Astrocyte (in vitro differentiated cells and primary cell): ENCODE results near the gene UQCC5. TPM values are rescaled to one million over a fixed set of nuclear protein-coding genes. Genes with fewer than 3 reads are reported as not detected.

Experiments used
- DNase-seq: peaks from one replicate; pipeline ENCODE4 v3.0.0-alpha.2; 2010; ENCODE audit warnings: low read depth
- FAIRE-seq: peaks from 2 replicates; lab custom pipeline; 2011; peaks lifted over from hg19 to GRCh38; lab: Jason Lieb, UNC
- H2AFZ ChIP-seq: 2 replicates; pipeline ENCODE4 v1.6.0; 2012; ENCODE audit warnings: low read depth, low read length, inconsistent platforms
- H3K27ac ChIP-seq: 2 replicates; pipeline ENCODE4 v1.5.1; 2011; ENCODE audit warnings: low read depth, low read length, inconsistent platforms
- H3K27me3 ChIP-seq: 2 replicates; pipeline ENCODE4 v1.6.0; 2011; ENCODE audit warnings: low read length, inconsistent platforms; ENCODE audit not compliant: insufficient read depth
- H3K36me3 ChIP-seq: 2 replicates; pipeline ENCODE4 v1.5.1; 2011; ENCODE audit warnings: low read length, inconsistent platforms; ENCODE audit not compliant: insufficient read depth
- H3K4me1 ChIP-seq: 2 replicates; pipeline ENCODE4 v1.5.1; 2011; ENCODE audit warnings: low read length, inconsistent platforms; ENCODE audit not compliant: insufficient read depth
- H3K4me2 ChIP-seq: 2 replicates; pipeline ENCODE4 v1.6.0; 2012; ENCODE audit warnings: low read length, inconsistent platforms
- H3K4me3 ChIP-seq: 2 replicates; pipeline ENCODE4 v1.5.1; 2011; ENCODE audit warnings: low read depth, mild to moderate bottlenecking, low read length, inconsistent platforms; ENCODE audit not compliant: insufficient read depth
- H3K79me2 ChIP-seq: 2 replicates; pipeline ENCODE4 v1.6.0; 2012; ENCODE audit warnings: mild to moderate bottlenecking, low read length, inconsistent platforms; ENCODE audit not compliant: insufficient read depth
- H3K9ac ChIP-seq: 2 replicates; pipeline ENCODE4 v1.6.0; 2012; ENCODE audit warnings: mild to moderate bottlenecking, low read length, inconsistent platforms
- H3K9me3 ChIP-seq: 2 replicates; pipeline ENCODE4 v1.5.1; 2012; ENCODE audit warnings: low read depth, mild to moderate bottlenecking, low read length, inconsistent platforms; ENCODE audit not compliant: insufficient read depth
- H4K20me1 ChIP-seq: 2 replicates; pipeline ENCODE4 v1.6.0; 2012; ENCODE audit warnings: low read length, inconsistent platforms; ENCODE audit not compliant: insufficient read depth
- H3K27ac Mint-ChIP-seq: one replicate; pipeline ENCODE4 v1.8.0; 2021; ENCODE audit warnings: mild to moderate bottlenecking, mixed read lengths; ENCODE audit not compliant: unreplicated experiment
- H3K27me3 Mint-ChIP-seq: one replicate; pipeline ENCODE4 v1.8.0; 2021; ENCODE audit warnings: low read depth, mixed read lengths; ENCODE audit not compliant: unreplicated experiment
- H3K36me3 Mint-ChIP-seq: one replicate; pipeline ENCODE4 v1.8.0; 2021; ENCODE audit warnings: low read depth, mixed read lengths; ENCODE audit not compliant: unreplicated experiment
- H3K4me1 Mint-ChIP-seq: one replicate; pipeline ENCODE4 v1.8.0; 2021; ENCODE audit warnings: low read depth, mixed read lengths; ENCODE audit not compliant: unreplicated experiment
- H3K4me3 Mint-ChIP-seq: one replicate; pipeline ENCODE4 v1.8.0; 2021; ENCODE audit warnings: mild to moderate bottlenecking, moderate library complexity, mixed read lengths; ENCODE audit not compliant: unreplicated experiment
- H3K9me3 Mint-ChIP-seq: one replicate; pipeline ENCODE4 v1.8.0; 2021; ENCODE audit warnings: mild to moderate bottlenecking, mixed read lengths; ENCODE audit not compliant: unreplicated experiment
- EZH2 ChIP-seq: IDR thresholded peaks from 2 replicates; pipeline ENCODE4 v1.6.1; 2012; ENCODE audit warnings: mild to moderate bottlenecking, low read length, inconsistent platforms; ENCODE audit not compliant: insufficient read depth
- total RNA-seq: library from RNA; stranded (reverse); gene quantifications from 2 replicates; pipeline ENCODE4 v1.2.1, GENCODE V29; 2021
- TF ChIP-seq, protein P1 (sequence below): IDR thresholded peaks from 2 replicates; pipeline ENCODE4 v1.5.1; 2011; ENCODE audit warnings: low read depth, mild to moderate bottlenecking, inconsistent platforms, low read length, moderate library complexity; ENCODE audit not compliant: insufficient read depth

Gene UQCC5
- total RNA-seq, 1 donor from 2014 or later = 22.9 TPM

GRCh38 chr3:52533623-52534280 lies 2.7 kb upstream of the UQCC5 start, which contains the start of gene NT5DC2:
Gene NT5DC2 (minus strand): TSS chr3:52533857. CDS start chr3:52533737, 120 bp downstream.
- Histone ChIP-seq H3K4me2 (peak within 1 kb of the TSS; percentile 92), H3K4me3 (peak within 1 kb of the TSS; percentile 68), H3K9me3 (no peaks in the 10 kb centered on the region), H2AFZ (peak within 1 kb of the TSS; percentile 44), H3K27ac (peak within 1 kb of the TSS; percentile 70), H3K9ac (peak within 1 kb of the TSS; percentile 82), H3K4me1 (peaks cover 60% of the 10 kb centered on the region), H3K79me2 (peaks cover 77% of the 10 kb centered on the region), H3K36me3 (peaks cover 3% of the 10 kb centered on the region), H4K20me1 (peaks cover 54% of the 10 kb centered on the region), H3K27me3 (no peaks in the 10 kb centered on the region)
- Mint-ChIP-seq H3K9me3 (no peaks in the 10 kb centered on the region), H3K4me3 (peak within 1 kb of the TSS; percentile 88), H3K36me3 (peaks cover 10% of the 10 kb centered on the region), H3K27ac (peak within 1 kb of the TSS; percentile 92), H3K27me3 (no peaks in the 10 kb centered on the region), H3K4me1 (peaks cover 19% of the 10 kb centered on the region)
- TF ChIP-seq, protein P1, sequence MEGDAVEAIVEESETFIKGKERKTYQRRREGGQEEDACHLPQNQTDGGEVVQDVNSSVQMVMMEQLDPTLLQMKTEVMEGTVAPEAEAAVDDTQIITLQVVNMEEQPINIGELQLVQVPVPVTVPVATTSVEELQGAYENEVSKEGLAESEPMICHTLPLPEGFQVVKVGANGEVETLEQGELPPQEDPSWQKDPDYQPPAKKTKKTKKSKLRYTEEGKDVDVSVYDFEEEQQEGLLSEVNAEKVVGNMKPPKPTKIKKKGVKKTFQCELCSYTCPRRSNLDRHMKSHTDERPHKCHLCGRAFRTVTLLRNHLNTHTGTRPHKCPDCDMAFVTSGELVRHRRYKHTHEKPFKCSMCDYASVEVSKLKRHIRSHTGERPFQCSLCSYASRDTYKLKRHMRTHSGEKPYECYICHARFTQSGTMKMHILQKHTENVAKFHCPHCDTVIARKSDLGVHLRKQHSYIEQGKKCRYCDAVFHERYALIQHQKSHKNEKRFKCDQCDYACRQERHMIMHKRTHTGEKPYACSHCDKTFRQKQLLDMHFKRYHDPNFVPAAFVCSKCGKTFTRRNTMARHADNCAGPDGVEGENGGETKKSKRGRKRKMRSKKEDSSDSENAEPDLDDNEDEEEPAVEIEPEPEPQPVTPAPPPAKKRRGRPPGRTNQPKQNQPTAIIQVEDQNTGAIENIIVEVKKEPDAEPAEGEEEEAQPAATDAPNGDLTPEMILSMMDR = no peak
- TF ChIP-seq EZH2 = no peak
- FAIRE-seq = no peak
- peak; percentile 27 for DNase-seq

- FAIRE-seq = no peak
- DNase-seq = no peak
Measured at GRCh38 chr3:52534281-52535183, 1.9 kb upstream of the UQCC5 start.

More at GRCh38 chr3:52534281-52535183, 1.9 kb upstream of the UQCC5 start:
- peak overlapping the region; percentile 87 for H3K4me2 ChIP-seq
- peaks cover 54% of the 10 kb centered on the region for H4K20me1 ChIP-seq
- no peaks in the 10 kb centered on the region for H3K27me3 ChIP-seq
- no peaks in the 10 kb centered on the region for H3K9me3 Mint-ChIP-seq
- peak overlapping the region; percentile 61 for H3K4me3 ChIP-seq
- peak overlapping the region; percentile 44 for H2AFZ ChIP-seq
- TF ChIP-seq, protein P1 = no peak
- TF ChIP-seq EZH2 = no peak
- peak overlapping the region; percentile 79 for H3K9ac ChIP-seq
- no peaks in the 10 kb centered on the region for H3K27me3 Mint-ChIP-seq
- peaks cover 67% of the 10 kb centered on the region for H3K4me1 ChIP-seq
- H3K27ac Mint-ChIP-seq = peak overlapping the region; percentile 92
- no peaks in the 10 kb centered on the region for H3K9me3 ChIP-seq
- H3K79me2 ChIP-seq = peaks cover 77% of the 10 kb centered on the region
- H3K4me3 Mint-ChIP-seq = peak overlapping the region; percentile 84
- H3K27ac ChIP-seq = peak overlapping the region; percentile 19
- H3K36me3 ChIP-seq = no peaks in the 10 kb centered on the region
- H3K36me3 Mint-ChIP-seq = peaks cover 11% of the 10 kb centered on the region
- peaks cover 26% of the 10 kb centered on the region for H3K4me1 Mint-ChIP-seq
